WI38 (cell line): ENCODE results near the gene DPP10.

ENCODE experiments used
- H3K4me3 ChIP-seq: 2 replicates; pipeline ENCODE4 v1.5.1; 2011; ENCODE audit warnings: low read depth, mild to moderate bottlenecking, control low read depth, low read length
- CTCF ChIP-seq: IDR thresholded peaks from 2 replicates; pipeline ENCODE4 v1.5.1; 2012; ENCODE audit warnings: low read depth, mild to moderate bottlenecking, control low read depth, low read length

Gene DPP10

GRCh38 chr2:114769110-114769509 lies 326.7 kb downstream of the DPP10 start:
- TF ChIP-seq CTCF, result no peak
- H3K4me3 ChIP-seq, result no peak overlapping the region

- TF ChIP-seq CTCF, result no peak
- no peak overlapping the region for H3K4me3 ChIP-seq
Observed at GRCh38 chr2:114769991-114770390, 327.6 kb downstream of the DPP10 start.

- TF ChIP-seq CTCF, result no peak
Observed at GRCh38 chr2:114784046-114784445, 341.6 kb downstream of the DPP10 start.

GRCh38 chr2:114784890-114785583 lies 342.6 kb downstream of the DPP10 start:
- no peak overlapping the region for H3K4me3 ChIP-seq
- no peak for TF ChIP-seq CTCF

More at GRCh38 chr2:114784046-114784445, 341.6 kb downstream of the DPP10 start:
- H3K4me3 ChIP-seq, result no peak overlapping the region

- TF ChIP-seq CTCF, result no peak
- H3K4me3 ChIP-seq, result no peak overlapping the region
Observed at GRCh38 chr2:114786901-114787300, 344.5 kb downstream of the DPP10 start.

GRCh38 chr2:114787486-114787885 lies 345.0 kb downstream of the DPP10 start:
- no peak for TF ChIP-seq CTCF
- H3K4me3 ChIP-seq, result no peak overlapping the region

- no peak overlapping the region for H3K4me3 ChIP-seq
- no peak for TF ChIP-seq CTCF
Observed at GRCh38 chr2:114789989-114790388, 347.5 kb downstream of the DPP10 start.
